ENCODE results near the gene SLC25A47.
"Not testable (repeated sequence)": the region's sequence is repeated elsewhere in the genome, so short reads cannot be mapped to it uniquely, and the experiment has no call there.

SLC25A47 gene

DNA sequence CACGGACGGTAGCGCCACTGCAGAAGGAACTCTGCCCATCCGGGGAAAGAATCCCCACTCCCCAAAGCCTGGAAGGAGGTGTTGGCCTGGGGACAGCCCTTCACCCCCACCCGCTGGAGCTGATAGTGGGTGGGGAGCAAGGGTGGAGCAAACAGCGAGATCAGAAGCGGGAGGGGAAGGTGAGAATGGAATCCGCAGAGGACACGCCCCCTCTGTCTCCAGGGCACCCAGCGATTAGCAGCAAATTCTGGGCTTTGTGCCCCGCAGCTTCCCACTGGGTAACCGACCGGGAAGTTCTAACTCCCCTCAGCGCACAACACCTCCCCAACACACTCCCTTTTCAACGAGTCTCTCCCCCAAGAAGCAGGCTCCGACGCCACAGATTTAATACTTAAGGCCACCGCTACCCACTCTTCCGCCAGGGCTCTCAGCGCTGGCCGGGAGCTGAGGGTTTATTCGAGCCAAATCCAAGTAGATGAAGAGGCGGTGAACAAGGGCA lies 18.3 kb upstream of the SLC25A47 start:
- no peak for DNase-seq (ENCODE audit: low read depth in 3 of 3, low spot score in 1 of 3)

- peak in 2 of 3 donors; percentile 21 to 28 for DNase-seq (ENCODE audit: low read depth in 3 of 3, low spot score in 1 of 3)
Measured at GRCh38 chr14:100305324-100306100, 17.6 kb upstream of the SLC25A47 start.

- DNase-seq (ENCODE audit: low read depth in 3 of 3, low spot score in 1 of 3): peak; percentile 11 to 64 (median 49)
Measured at GRCh38 chr14:100306101-100306997, 16.8 kb upstream of the SLC25A47 start, which contains the start of gene SLC25A29. Gene SLC25A29 (minus strand): TSS chr14:100306444. CDS start chr14:100306232, 212 bp downstream.

DNA sequence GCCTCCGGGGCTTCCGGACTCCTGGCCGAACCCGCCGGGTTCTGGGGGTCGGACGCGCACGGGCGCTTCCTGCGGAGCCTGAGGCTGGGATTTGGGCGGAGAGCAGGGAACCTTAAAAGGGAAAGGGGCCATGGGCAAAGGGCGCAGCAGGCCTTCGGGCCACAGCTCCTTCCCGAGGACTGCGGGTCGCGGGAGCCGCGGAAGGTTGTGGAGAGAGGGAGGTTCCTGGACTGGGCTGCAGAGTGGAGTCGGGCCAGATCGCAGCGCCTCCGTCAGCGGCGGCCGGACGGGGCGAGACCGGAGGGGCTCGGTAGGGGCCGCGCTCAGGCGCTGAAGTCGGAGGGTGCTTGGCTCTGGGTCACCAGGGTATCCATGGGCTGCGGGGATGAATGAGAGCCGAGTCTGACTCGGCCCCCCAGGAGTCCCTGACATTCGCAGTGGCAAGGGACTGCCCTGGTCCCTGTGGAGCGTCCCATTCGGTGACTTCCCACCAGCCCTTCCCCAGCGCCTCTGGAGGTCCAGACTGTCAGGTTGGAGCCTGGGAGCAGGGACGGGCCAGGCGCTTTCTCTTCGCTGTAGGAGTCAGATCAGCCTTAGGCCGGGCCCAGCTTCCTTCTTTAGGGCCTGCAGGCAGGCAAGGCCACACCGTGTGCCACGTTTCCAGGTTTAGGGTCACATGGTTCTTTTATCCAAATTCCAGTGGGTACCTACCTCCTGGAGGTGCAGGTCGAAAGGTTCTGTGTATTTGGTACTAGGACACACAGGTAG lies 16.0 kb upstream of the SLC25A47 start:
- DNase-seq (ENCODE audit: low read depth in 3 of 3, low spot score in 1 of 3): no peak

DNA sequence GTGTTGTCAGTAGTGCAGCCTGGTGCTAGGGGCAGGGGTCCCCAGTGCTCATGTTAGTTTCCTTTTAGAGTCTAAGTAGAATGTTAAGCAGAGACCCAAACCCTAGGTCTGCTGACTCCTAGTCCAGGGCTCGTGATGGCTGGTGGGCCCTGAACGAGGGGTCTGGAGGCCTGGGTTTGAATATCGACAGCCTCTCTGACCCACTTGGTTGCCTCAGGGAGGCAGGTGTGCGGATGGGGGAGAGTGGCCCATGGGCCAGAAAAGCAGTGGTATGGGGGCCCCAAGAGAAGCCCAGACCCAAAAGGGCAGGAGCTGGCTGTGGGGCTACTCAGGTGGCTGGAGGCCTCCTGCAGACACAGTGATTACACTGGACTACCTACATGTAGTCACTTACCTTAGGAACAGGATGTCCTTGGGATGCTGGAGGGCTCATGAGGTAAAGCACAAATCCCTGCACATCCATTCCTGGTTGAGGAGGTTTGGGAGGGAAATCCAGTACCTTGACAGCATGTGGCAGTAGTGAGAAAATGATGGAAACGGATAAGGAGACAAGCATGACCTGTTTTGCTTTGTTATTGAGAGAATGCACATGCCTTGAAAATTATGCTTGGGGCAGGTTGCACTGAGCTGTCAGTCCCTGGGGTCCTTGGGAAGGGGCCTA lies 15.2 kb upstream of the SLC25A47 start:
- DNase-seq (ENCODE audit: low read depth in 3 of 3, low spot score in 1 of 3): no peak

GRCh38 chr14:100308427-100308792 lies 14.7 kb upstream of the SLC25A47 start:
- DNase-seq (ENCODE audit: low read depth in 3 of 3, low spot score in 1 of 3): not testable (repeated sequence)

GRCh38 chr14:100309028-100309737 lies 14.0 kb upstream of the SLC25A47 start:
- DNase-seq (ENCODE audit: low read depth in 3 of 3, low spot score in 1 of 3): no peak

GRCh38 chr14:100312110-100312876 lies 10.8 kb upstream of the SLC25A47 start:
- not testable (repeated sequence) for DNase-seq (ENCODE audit: low read depth in 3 of 3, low spot score in 1 of 3)

GRCh38 chr14:100312877-100313400 lies 10.2 kb upstream of the SLC25A47 start:
- DNase-seq (ENCODE audit: low read depth in 3 of 3, low spot score in 1 of 3): no peak

DNA sequence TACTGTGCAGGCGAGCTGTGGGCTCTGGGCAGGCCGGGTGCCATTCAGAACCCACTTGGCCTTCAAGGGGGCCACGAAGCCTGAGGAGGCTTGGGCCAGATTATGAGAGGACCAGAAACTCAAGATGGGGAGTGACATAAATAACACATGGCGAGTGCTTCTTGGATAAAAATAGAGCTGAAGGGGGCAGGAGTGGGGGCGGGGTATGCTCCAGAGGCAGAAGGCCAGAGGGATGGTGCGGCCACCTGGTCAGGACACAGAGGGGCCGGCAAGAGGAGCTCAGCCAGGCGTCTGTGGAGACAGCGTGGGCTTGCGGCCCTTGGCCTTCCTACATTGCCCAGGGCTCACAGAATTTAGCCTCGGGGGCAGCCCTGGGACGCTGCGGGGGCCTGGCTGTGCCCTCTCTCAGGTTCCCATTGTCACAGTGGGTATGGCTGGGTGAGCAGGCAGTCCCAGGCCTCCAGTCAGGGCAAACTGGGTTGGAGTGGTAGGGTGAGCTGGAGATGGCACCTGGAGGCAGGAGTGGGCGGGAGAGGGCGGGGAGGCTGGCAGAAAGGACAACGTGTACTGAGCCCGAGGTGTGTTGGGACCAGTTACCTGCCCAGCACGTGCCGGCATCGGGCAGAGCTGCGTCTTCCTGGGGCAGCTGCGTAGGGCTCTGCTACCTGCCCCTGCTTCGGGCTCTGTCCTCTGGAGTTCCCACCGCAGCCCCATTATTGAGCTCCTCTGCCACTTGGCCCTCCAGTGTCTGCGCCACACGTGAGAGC lies 9.5 kb upstream of the SLC25A47 start:
- no peak for DNase-seq (ENCODE audit: low read depth in 3 of 3, low spot score in 1 of 3)

DNA sequence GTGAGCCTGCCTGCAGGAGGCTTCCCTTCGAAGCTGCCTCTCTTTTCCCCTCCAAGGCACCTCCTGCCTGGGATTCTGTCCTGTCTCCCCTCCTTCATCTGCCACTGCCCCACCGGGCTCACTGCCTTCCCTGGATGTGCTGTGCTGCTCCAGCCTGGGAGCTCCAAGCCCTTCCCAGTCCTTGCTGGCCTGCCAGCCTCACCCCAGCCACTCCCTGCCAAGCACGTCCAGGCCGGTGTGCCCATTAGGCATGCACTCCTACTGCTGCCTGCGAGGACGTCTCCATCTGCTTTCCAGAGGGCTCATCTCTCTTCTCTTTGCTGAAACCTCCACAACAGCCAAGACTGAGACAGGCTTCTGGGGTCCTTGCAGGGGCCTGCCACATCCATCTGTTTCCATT lies 8.4 kb upstream of the SLC25A47 start:
- DNase-seq (ENCODE audit: low read depth in 3 of 3, low spot score in 1 of 3): no peak

GRCh38 chr14:100317389-100317788 lies 5.8 kb upstream of the SLC25A47 start:
- no peak for DNase-seq (ENCODE audit: low read depth in 3 of 3, low spot score in 1 of 3)

DNA sequence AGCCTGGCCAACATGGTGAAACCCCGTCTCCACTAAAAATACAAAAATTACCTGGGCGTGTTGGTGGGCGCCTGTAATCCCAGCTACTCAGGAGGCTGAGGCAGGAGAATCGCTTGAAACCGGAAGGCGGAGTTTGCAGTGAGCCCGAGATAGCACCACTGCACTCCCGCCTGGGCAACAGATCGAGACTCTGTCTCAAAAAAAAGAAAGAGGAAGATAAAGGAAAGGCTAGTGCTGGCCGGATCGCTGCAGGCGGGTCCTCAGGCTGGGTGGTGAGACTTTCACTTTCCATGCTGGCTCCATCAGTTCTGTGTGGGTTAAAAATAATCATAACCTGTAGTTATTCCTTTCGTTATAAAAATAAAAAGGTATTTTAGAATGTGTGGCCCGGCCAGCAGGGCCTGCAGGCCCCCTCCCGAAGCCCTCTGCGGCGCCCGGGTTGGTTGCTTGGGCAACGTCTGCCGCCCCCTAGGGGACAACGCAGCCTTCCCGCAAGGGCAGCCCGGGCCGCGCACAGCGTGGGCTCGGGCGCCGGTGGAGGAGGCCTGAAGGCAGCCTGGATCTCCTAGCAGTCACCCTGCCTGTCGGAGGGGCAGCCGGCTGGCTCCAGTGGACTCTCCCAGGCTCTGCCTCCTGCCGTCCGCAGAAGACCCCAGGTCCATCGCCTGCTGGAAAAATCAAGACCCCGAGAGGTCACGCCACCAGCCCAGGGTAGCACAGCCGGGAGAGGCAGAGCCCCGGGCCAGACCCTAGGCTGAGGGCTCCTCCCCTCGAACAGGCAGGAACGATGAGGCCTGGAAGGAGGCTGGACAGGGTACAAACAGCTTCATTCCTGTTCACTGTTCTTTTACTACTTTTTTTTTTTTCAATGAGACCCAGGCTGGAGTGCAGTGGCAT lies 5.0 kb upstream of the SLC25A47 start:
- DNase-seq (ENCODE audit: low read depth in 3 of 3, low spot score in 1 of 3): peak; percentile 21 to 56 (median 36)

- no peak for DNase-seq (ENCODE audit: low read depth in 3 of 3, low spot score in 1 of 3)
Measured at GRCh38 chr14:100320157-100320856, 2.8 kb upstream of the SLC25A47 start.

- DNase-seq (ENCODE audit: low read depth in 3 of 3, low spot score in 1 of 3): no peak
Measured at GRCh38 chr14:100321473-100322137, 1.5 kb upstream of the SLC25A47 start.
